GM12878 (cell line): ENCODE results near the gene SEPSECS. TPM values are rescaled to one million over a fixed set of nuclear protein-coding genes. Genes with fewer than 3 reads are reported as not detected.

ENCODE experiments used
- ATAC-seq: fragments of 200-7000 bp; cut with Tn5 transposase; 3 replicates; pipeline ENCODE4 v1.9.1; 2020; ENCODE audit warnings: mild to moderate bottlenecking, moderate library complexity
- BruUV-seq: library from RNA; stranded (reverse); fragments of 400-500 nt; replicated peaks from 2 replicates; lab custom pipeline; 2021; lab: Mats Ljungman, UMichigan
- CTCF ChIA-PET: fragments of 300-600 bp; sonication (Branson Sonifier 250); formaldehyde crosslinking; extraction: SDS; loops from one replicate; lab custom pipeline; 2021; ENCODE audit warnings: inconsistent platforms; lab: Yijun Ruan, JAX
- POLR2A ChIA-PET: fragments of 350-600 bp; formaldehyde crosslinking; extraction: SDS; loops from one replicate; lab custom pipeline; 2021; ENCODE audit warnings: inconsistent platforms; lab: Charles Lee
- RAD21 ChIA-PET: fragments of 300-600 bp; sonication (Branson Sonifier 250); formaldehyde crosslinking; loops from one replicate; lab custom pipeline; 2023; ENCODE audit warnings: antibody characterized with exemption; ENCODE audit not compliant: unreplicated experiment; lab: Charles Lee
- SMC1A ChIA-PET: fragments of 300-600 bp; sonication (Branson Sonifier 250); formaldehyde crosslinking; loops from one replicate; lab custom pipeline; 2023; ENCODE audit not compliant: unreplicated experiment, uncharacterized antibody; lab: Charles Lee
- DNase-seq: peaks from one replicate; pipeline ENCODE4 v3.0.0-alpha.2; 2011; ENCODE audit warnings: low read depth, low spot score
- FAIRE-seq: peaks from 3 replicates; lab custom pipeline; 2011; peaks lifted over from hg19 to GRCh38; lab: Jason Lieb, UNC
- H2AFZ ChIP-seq: 2 replicates; pipeline ENCODE4 v1.6.0; 2011; ENCODE audit warnings: low read depth, low read length, control low read depth; ENCODE audit not compliant: control insufficient read depth
- H3K27ac ChIP-seq: 2 replicates; pipeline ENCODE4 v1.5.1; 2011; ENCODE audit warnings: control low read depth; ENCODE audit not compliant: control insufficient read depth, insufficient read depth
- H3K27me3 ChIP-seq, 2 experiments: replicated peaks in 1 of 2; 2 replicates each; pipeline versions ENCODE4 v1.6.0 to v1.6.1; 2011; ENCODE audit warnings: low read length in 1 of 2; ENCODE audit not compliant: control insufficient read depth in 2 of 2, insufficient read depth in 2 of 2
- H3K36me3 ChIP-seq, 2 experiments: 2 replicates each; pipeline ENCODE4 v1.5.1; 2011; ENCODE audit warnings: low read length in 1 of 2; ENCODE audit not compliant: control insufficient read depth in 2 of 2, insufficient read depth in 2 of 2
- H3K4me1 ChIP-seq: 2 replicates; pipeline ENCODE4 v1.6.1; 2011; ENCODE audit warnings: mild to moderate bottlenecking, low read length, moderate library complexity, mixed read lengths; ENCODE audit not compliant: control insufficient read depth, insufficient read depth
- H3K4me2 ChIP-seq: 2 replicates; pipeline ENCODE4 v1.6.0; 2011; ENCODE audit warnings: control low read depth; ENCODE audit not compliant: control insufficient read depth, insufficient read depth
- H3K4me3 ChIP-seq: fragments of 200-600 bp; sonication (generic); 2 replicates; pipeline ENCODE4 v1.5.1; 2016
- H3K79me2 ChIP-seq: 2 replicates; pipeline ENCODE4 v1.6.0; 2011; ENCODE audit warnings: low read length; ENCODE audit not compliant: control insufficient read depth, insufficient read depth
- H3K9ac ChIP-seq: 2 replicates; pipeline ENCODE4 v1.8.0; 2011; ENCODE audit warnings: low read length, control low read depth, mixed read lengths; ENCODE audit not compliant: control insufficient read depth, insufficient read depth
- H3K9me3 ChIP-seq: replicated peaks from 3 replicates; pipeline ENCODE4 v1.5.1; 2011; ENCODE audit warnings: mild to moderate bottlenecking, low read length; ENCODE audit not compliant: control insufficient read depth, insufficient read depth
- H4K20me1 ChIP-seq: 2 replicates; pipeline ENCODE4 v1.6.0; 2011; ENCODE audit not compliant: control insufficient read depth, insufficient read depth
- BCL11A ChIP-seq: IDR thresholded peaks from 2 replicates; pipeline ENCODE4 v1.6.1; 2011; ENCODE audit warnings: low read depth, low read length
- BMI1 ChIP-seq: fragments of 450-650 bp; IDR thresholded peaks from 2 replicates; pipeline ENCODE4 v1.6.1; 2016; ENCODE audit warnings: mild to moderate bottlenecking, moderate library complexity, borderline replicate concordance
- CREM ChIP-seq: IDR thresholded peaks from 2 replicates; pipeline ENCODE4 v1.6.1; 2014; ENCODE audit warnings: antibody characterized with exemption, low read depth
- HCFC1 ChIP-seq: fragments of 150-350 bp; IDR thresholded peaks from 2 replicates; pipeline ENCODE4 v1.6.1; 2014; ENCODE audit warnings: low read length
- JUNB ChIP-seq: IDR thresholded peaks from 2 replicates; pipeline ENCODE4 v1.6.1; 2016; ENCODE audit warnings: antibody characterized with exemption, mild to moderate bottlenecking
- LARP7 ChIP-seq: fragments of 450-650 bp; IDR thresholded peaks from 2 replicates; pipeline ENCODE4 v1.6.1; 2017; ENCODE audit warnings: mild to moderate bottlenecking
- NFYB ChIP-seq: IDR thresholded peaks from 2 replicates; pipeline ENCODE4 v1.6.1; 2011; ENCODE audit warnings: low read depth, mild to moderate bottlenecking, low read length, improper control_type of control experiment, moderate library complexity; ENCODE audit not compliant: insufficient read depth
- RAD51 ChIP-seq: fragments of 450-650 bp; IDR thresholded peaks from 2 replicates; pipeline ENCODE4 v1.6.1; 2016; ENCODE audit warnings: moderate library complexity, mild to moderate bottlenecking, inconsistent platforms
- RELA ChIP-seq: fragments of 450-650 bp; IDR thresholded peaks from 2 replicates; pipeline ENCODE4 v1.8.0; 2014; ENCODE audit warnings: borderline replicate concordance; ENCODE audit not compliant: partially characterized antibody
- RFX5 ChIP-seq: IDR thresholded peaks from 2 replicates; pipeline ENCODE4 v1.6.1; 2011; ENCODE audit warnings: low read depth, low read length, improper control_type of control experiment
- SIX5 ChIP-seq: IDR thresholded peaks from 2 replicates; pipeline ENCODE4 v1.6.1; 2011; ENCODE audit warnings: mild to moderate bottlenecking, low read depth, low read length, moderate library complexity; ENCODE audit not compliant: severe bottlenecking
- SMC3 ChIP-seq: IDR thresholded peaks from 2 replicates; pipeline ENCODE4 v1.6.1; 2011; ENCODE audit warnings: low read length, improper control_type of control experiment, borderline replicate concordance
- SREBF2 ChIP-seq: IDR thresholded peaks from 2 replicates; pipeline ENCODE4 v1.6.1; 2012; ENCODE audit warnings: mild to moderate bottlenecking, low read length
- SUZ12 ChIP-seq: fragments of 200-600 bp; sonication (generic); IDR thresholded peaks from one replicate; pipeline ENCODE4 v1.6.1; 2018; ENCODE audit warnings: antibody characterized with exemption, mild to moderate bottlenecking; ENCODE audit not compliant: unreplicated experiment
- TCF3 ChIP-seq: IDR thresholded peaks from 2 replicates; pipeline ENCODE4 v1.6.1; 2012; ENCODE audit warnings: low read depth, mild to moderate bottlenecking, low read length, borderline replicate concordance; ENCODE audit not compliant: insufficient read depth
- USF1 ChIP-seq: IDR thresholded peaks from 2 replicates; pipeline ENCODE4 v1.6.1; 2011; ENCODE audit warnings: borderline replicate concordance, low read depth, mild to moderate bottlenecking, moderate library complexity, mixed read lengths, low read length; ENCODE audit not compliant: insufficient read depth; ENCODE audit errors: extremely low read length
- WGBS: methylation state at CpG from one replicate; pipeline ENCODE4 v1.1.6; 2016; ENCODE audit warnings: low lambda C conversion rate; ENCODE audit not compliant: insufficient replicate concordance, insufficient coverage; ENCODE audit errors: missing lambda C conversion rate; 5-methylcytosine and 5-hydroxymethylcytosine counted together
- in situ Hi-C: fragments of 300-500 bp; cut with MboI; formaldehyde crosslinking; loops from 9 replicates; pipeline ENCODE4 v1.14.3; 2018; ENCODE audit warnings: mixed read lengths
- intact Hi-C: fragments of 100-400 bp; cut with micrococcal nuclease; formaldehyde crosslinking; loops from one replicate; pipeline ENCODE4 v1.14.2; 2022; ENCODE audit not compliant: unreplicated experiment
- polyA plus RNA-seq, 11 experiments: library from polyadenylated mRNA; depleted of rRNA in 4 of 11; unstranded in 6 of 11; stranded (reverse) in 5 of 11; fragments of >200 nt; fragmentation: Nextera tagmentation in 4 of 11; fragmentation: Illumina TruSeq in 1 of 11; extraction: Ambion mirVana in 4 of 11; extraction: Trizol in 1 of 11; gene quantifications; 1 replicate in 1 of 11; 2 replicates in 10 of 11; pipeline versions ENCODE4 v1.2.1 to v1.2.3, GENCODE V29; 2011 to 2016; ENCODE audit warnings: inconsistent platforms in 2 of 11, missing spikeins in 2 of 11, low read depth in 1 of 11
- total RNA-seq, 4 experiments: library from RNA; depleted of rRNA in 3 of 4; stranded (reverse); fragments of >200 nt in 3 of 4; fragmentation: Illumina TruSeq in 1 of 4; extraction: Trizol in 1 of 4; gene quantifications; 2 replicates each; pipeline versions ENCODE4 v1.2.1 to v1.2.3, GENCODE V29; 2013 to 2021

SEPSECS gene
- total and polyA plus RNA-seq, 10 of the 15 experiments (the other 5 are each of a cell fraction or from before 2014, with no cell fraction given), result 2.8 to 15.8 (median 7.2) TPM

GRCh38 chr4:25106363-25107151 is 53.7 kb downstream of the SEPSECS start:
- intact Hi-C loops, result no loop called here
- in situ Hi-C loops, result no loop called here
- H3K36me3 ChIP-seq, result no peaks in the 10 kb centered on the region
- no peak overlapping the region for H3K4me3 ChIP-seq
- H3K4me1 ChIP-seq, result no peaks in the 10 kb centered on the region
- H3K79me2 ChIP-seq, result no peaks in the 10 kb centered on the region
- ChIA-PET CTCF (no interaction called here), RAD21 (no interaction called here), SMC1A (interaction anchor here (1.4 kb wide), 1 partner anchor 97 kb away, joined by 3 read pairs; no protein-coding TSS in a partner anchor), POLR2A (no interaction called here)
- no TSS peak for BruUV-seq
- H4K20me1 ChIP-seq, result no peaks in the 10 kb centered on the region
- TF ChIP-seq CREM, result no peak
- TF ChIP-seq TCF3, result no peak
- no peaks in the 10 kb centered on the region; the same call in 2 of the 3 replicates for H3K9me3 ChIP-seq
- no peaks in the 10 kb centered on the region for H3K27me3 ChIP-seq
- WGBS, result 55% methylated on average over 14 of the region's 14 CpGs
- H3K27ac ChIP-seq, result no peak overlapping the region
- no peak overlapping the region for H3K9ac ChIP-seq
- ATAC-seq, result no peak
- no peak for FAIRE-seq
- DNase-seq, result no peak
- no peak overlapping the region for H3K4me2 ChIP-seq
- H2AFZ ChIP-seq, result no peak overlapping the region

GRCh38 chr4:25104591-25104990 is 55.7 kb downstream of the SEPSECS start:
- POLR2A ChIA-PET, result no interaction called here
- Histone ChIP-seq H3K4me1 (no peaks in the 10 kb centered on the region), H3K36me3 (no peaks in the 10 kb centered on the region), H3K79me2 (no peaks in the 10 kb centered on the region), H3K4me3 (no peak overlapping the region), H3K9ac (no peak overlapping the region), H3K4me2 (no peak overlapping the region), H3K27me3 (no peaks in the 10 kb centered on the region), H3K9me3 (no peaks in the 10 kb centered on the region; the same call in 2 of the 3 replicates), H4K20me1 (no peaks in the 10 kb centered on the region), H2AFZ (no peak overlapping the region), H3K27ac (no peak overlapping the region)
- WGBS, result 0% methylated on average over 3 of the region's 3 CpGs
- no peak for ATAC-seq
- RAD21 ChIA-PET, result no interaction called here
- SMC1A ChIA-PET, result no interaction called here
- no peak for DNase-seq
- TF ChIP-seq BMI1, result no peak
- TF ChIP-seq JUNB, result no peak
- no peak for TF ChIP-seq LARP7
- TF ChIP-seq BCL11A, result no peak
- no peak for TF ChIP-seq NFYB
- no peak for TF ChIP-seq SREBF2
- TF ChIP-seq USF1, result no peak
- TF ChIP-seq SUZ12, result no peak
- no peak for TF ChIP-seq HCFC1
- no peak for TF ChIP-seq RELA
- TF ChIP-seq RFX5, result no peak
- TF ChIP-seq RAD51, result no peak
- TF ChIP-seq SIX5, result no peak
- TF ChIP-seq SMC3, result no peak
- in situ Hi-C loops, result no loop called here
- no peak for FAIRE-seq
- intact Hi-C loops, result no loop called here
- CTCF ChIA-PET, result interaction anchor here (0.8 to 1.5 kb wide), 4 partner anchors 11 to 89 kb away, joined by 3 to 4 read pairs (median 3); no protein-coding TSS in a partner anchor
- BruUV-seq, result no TSS peak
